Body of pancreas (tissue), 4 donors: Measurements from ENCODE around the gene ATXN7L1. TPM values are rescaled to one million over a fixed set of nuclear protein-coding genes. Genes with fewer than 3 reads are reported as not detected.
"Not testable (repeated sequence)": the region's sequence is repeated elsewhere in the genome, so short reads cannot be mapped to it uniquely, and the experiment has no call there.

Experiments used
- ATAC-seq: fragments of 150-250 bp; one replicate; pipeline ENCODE4 v1.9.1; 2016
- DNase-seq, 4 donors: peaks; one replicate each; pipeline ENCODE4 v3.0.0-alpha.2; 2019
- H3K27ac ChIP-seq, 4 donors: fragments of 200-600 bp; sonication (generic); 1 replicate in 3 of 4; 2 replicates in 1 of 4; pipeline versions ENCODE4 v1.5.1 to v1.6.1; 2016 to 2019; ENCODE audit warnings: mild to moderate bottlenecking in 1 of 4, mixed read lengths in 1 of 4, moderate library complexity in 1 of 4
- H3K27me3 ChIP-seq, 2 donors: fragments of 200-600 bp; sonication (generic); one replicate each; pipeline ENCODE4 v1.6.0; 2016; ENCODE audit warnings: mild to moderate bottlenecking in 1 of 2
- H3K36me3 ChIP-seq, 2 donors: fragments of 200-600 bp; sonication (generic); replicated peaks in 1 of 2; 2 replicates each; pipeline ENCODE4 v1.5.1; 2016; ENCODE audit warnings: low read depth in 2 of 2; ENCODE audit not compliant: insufficient read depth in 1 of 2
- H3K4me1 ChIP-seq: fragments of 200-600 bp; sonication (generic); one replicate; pipeline ENCODE4 v1.6.0; 2016
- H3K4me3 ChIP-seq, 2 donors: fragments of 200-600 bp; sonication (generic); 1 replicate in 1 of 2; 2 replicates in 1 of 2; pipeline ENCODE4 v1.5.1; 2016 to 2019
- H3K9me3 ChIP-seq, 3 donors: fragments of 200-600 bp; sonication (generic); 1 replicate in 2 of 3; 2 replicates in 1 of 3; pipeline ENCODE4 v1.5.1; 2016
- POLR2A ChIP-seq, 3 donors: fragments of 450-650 bp; IDR thresholded peaks; one replicate each; pipeline ENCODE4 v1.6.1; 2016; ENCODE audit warnings: antibody characterized with exemption in 3 of 3, mild to moderate bottlenecking in 2 of 3
- WGBS, 2 donors: methylation state at CpG; one replicate each; pipeline ENCODE4 v1.1.5; 2017; 5-methylcytosine and 5-hydroxymethylcytosine counted together
- intact Hi-C: fragments of 100-400 bp; cut with DNase I; formaldehyde crosslinking; loops from one replicate; pipeline ENCODE4 v1.15.1; 2023
- total RNA-seq, 2 donors: library from RNA; depleted of rRNA; stranded (reverse); fragments of >200 nt; gene quantifications; one replicate each; pipeline ENCODE4 v1.1.0, GENCODE V29; 2016
- TF ChIP-seq, protein P1 (sequence below), 7 experiments: fragments of 450-650 bp in 4 of 7; fragments of 200-600 bp in 3 of 7; sonication (generic) in 3 of 7; IDR thresholded peaks; one replicate each; pipeline ENCODE4 v1.5.1; 2016 to 2019; ENCODE audit warnings: antibody characterized with exemption in 7 of 7

ATXN7L1 gene
- total RNA-seq, 2 donors from 2014 or later = 6.6 to 8.0 TPM

DNA sequence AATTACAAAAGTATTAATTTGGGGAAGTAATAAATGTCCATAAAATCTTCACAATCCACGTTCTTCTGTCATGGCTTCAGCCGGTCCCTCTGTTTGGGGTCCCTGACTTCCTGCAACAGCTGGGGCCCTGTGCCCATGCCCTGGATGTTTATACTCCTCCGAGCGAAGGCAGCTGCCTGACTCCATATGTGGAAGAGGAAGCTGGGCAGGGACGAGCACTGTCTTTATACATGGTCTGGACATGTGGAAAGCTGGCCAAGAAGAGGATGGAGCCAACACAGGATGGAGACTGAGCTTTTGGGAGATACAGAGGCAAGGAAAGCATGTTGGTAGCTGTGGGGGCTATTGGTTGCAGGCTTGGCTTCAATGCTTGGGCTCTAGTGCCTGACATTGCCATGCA is 178.6 kb downstream of the ATXN7L1 start:
- Histone ChIP-seq H3K36me3 (no peaks in the 10 kb centered on the region), H3K9me3 (no peaks in the 10 kb centered on the region), H3K4me1 (no peaks in the 10 kb centered on the region), H3K27me3 (no peaks in the 10 kb centered on the region), H3K4me3 (no peak overlapping the region), H3K27ac (no peak overlapping the region)
- ATAC-seq (no peak), DNase-seq (no peak)
- TF ChIP-seq POLR2A (IDR thresholded peaks at IDR 0.05) = no peak
- TF ChIP-seq, protein P1, sequence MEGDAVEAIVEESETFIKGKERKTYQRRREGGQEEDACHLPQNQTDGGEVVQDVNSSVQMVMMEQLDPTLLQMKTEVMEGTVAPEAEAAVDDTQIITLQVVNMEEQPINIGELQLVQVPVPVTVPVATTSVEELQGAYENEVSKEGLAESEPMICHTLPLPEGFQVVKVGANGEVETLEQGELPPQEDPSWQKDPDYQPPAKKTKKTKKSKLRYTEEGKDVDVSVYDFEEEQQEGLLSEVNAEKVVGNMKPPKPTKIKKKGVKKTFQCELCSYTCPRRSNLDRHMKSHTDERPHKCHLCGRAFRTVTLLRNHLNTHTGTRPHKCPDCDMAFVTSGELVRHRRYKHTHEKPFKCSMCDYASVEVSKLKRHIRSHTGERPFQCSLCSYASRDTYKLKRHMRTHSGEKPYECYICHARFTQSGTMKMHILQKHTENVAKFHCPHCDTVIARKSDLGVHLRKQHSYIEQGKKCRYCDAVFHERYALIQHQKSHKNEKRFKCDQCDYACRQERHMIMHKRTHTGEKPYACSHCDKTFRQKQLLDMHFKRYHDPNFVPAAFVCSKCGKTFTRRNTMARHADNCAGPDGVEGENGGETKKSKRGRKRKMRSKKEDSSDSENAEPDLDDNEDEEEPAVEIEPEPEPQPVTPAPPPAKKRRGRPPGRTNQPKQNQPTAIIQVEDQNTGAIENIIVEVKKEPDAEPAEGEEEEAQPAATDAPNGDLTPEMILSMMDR (IDR thresholded peaks at IDR 0.05) = no peak
- intact Hi-C loops = no loop called here
- 94% methylated on average over 5 of the region's 5 CpGs for WGBS, 2 donors

GRCh38 chr7:105697169-105697568 is 179.2 kb downstream of the ATXN7L1 start:
- H3K9me3 ChIP-seq, H3K36me3 ChIP-seq, intact Hi-C loops, ATAC-seq, H3K27me3 ChIP-seq, H3K4me3 ChIP-seq, DNase-seq, H3K4me1 ChIP-seq, H3K27ac ChIP-seq: not testable (repeated sequence)
- 78 to 86% methylated on average over 11 of the region's 11 CpGs for WGBS, 2 donors

- ATAC-seq = no peak
- Histone ChIP-seq H3K27me3 (no peaks in the 10 kb centered on the region), H3K4me1 (peaks cover 14% of the 10 kb centered on the region), H3K27ac (no peak overlapping the region), H3K4me3 (no peak overlapping the region), H3K36me3 (no peaks in the 10 kb centered on the region), H3K9me3 (no peaks in the 10 kb centered on the region)
- WGBS, 2 donors = 77 to 86% methylated on average over 3 of the region's 3 CpGs
- TF ChIP-seq, protein P1 (IDR thresholded peaks at IDR 0.05) = no peak
- no peak for TF ChIP-seq POLR2A (IDR thresholded peaks at IDR 0.05)
- no peak for DNase-seq
- intact Hi-C loops = no loop called here
Measured at GRCh38 chr7:105693576-105693975, 182.8 kb downstream of the ATXN7L1 start.

- no peaks in the 10 kb centered on the region for H3K9me3 ChIP-seq
- DNase-seq = peak; percentile 79 to 92 (median 85)
- H3K27me3 ChIP-seq = no peaks in the 10 kb centered on the region
- no peaks in the 10 kb centered on the region for H3K36me3 ChIP-seq
- peak; percentile 95 for ATAC-seq
- peak overlapping the region in 1 of 2 donors; percentile 28 for H3K4me3 ChIP-seq
- H3K4me1 ChIP-seq = peaks cover 14% of the 10 kb centered on the region
- peak overlapping the region in 3 of 4 donors; percentile 2 to 69 (median 50) for H3K27ac ChIP-seq
- intact Hi-C loops = no loop called here
- WGBS, 2 donors = 1 to 5% methylated on average over 21 of the region's 21 CpGs
- TF ChIP-seq POLR2A (IDR thresholded peaks at IDR 0.05) = peak in 2 of 3 donors; percentile 46 to 53
- TF ChIP-seq, protein P1 (IDR thresholded peaks at IDR 0.05) = peak in 2 of 7 experiments; percentile 0 to 11
Measured at GRCh38 chr7:105691680-105692564, 184.5 kb downstream of the ATXN7L1 start.

- peak overlapping the region in 1 of 2 donors; percentile 28 for H3K4me3 ChIP-seq
- H3K9me3 ChIP-seq = no peaks in the 10 kb centered on the region
- H3K4me1 ChIP-seq = peaks cover 14% of the 10 kb centered on the region
- DNase-seq (peak in 1 of 4 donors; percentile 32), ATAC-seq (peak; percentile 41)
- TF ChIP-seq, protein P1 (IDR thresholded peaks at IDR 0.05) = no peak
- TF ChIP-seq POLR2A (IDR thresholded peaks at IDR 0.05) = no peak
- intact Hi-C loops = no loop called here
- H3K27me3 ChIP-seq = no peaks in the 10 kb centered on the region
- peak overlapping the region in 3 of 4 donors; percentile 31 to 69 (median 50) for H3K27ac ChIP-seq
- no peaks in the 10 kb centered on the region for H3K36me3 ChIP-seq
- 6 to 8% methylated on average over 18 of the region's 18 CpGs for WGBS, 2 donors
Measured at GRCh38 chr7:105691082-105691679, 185.2 kb downstream of the ATXN7L1 start.
